GM12801 (cell line): ENCODE results near the gene RASL10B.

Source experiments
- TF ChIP-seq, protein P1 (sequence below): IDR thresholded peaks from one replicate; pipeline ENCODE4 v1.5.1; 2011; ENCODE audit warnings: control low read depth; ENCODE audit not compliant: insufficient read length; ENCODE audit errors: extremely low read depth

The RASL10B gene

DNA sequence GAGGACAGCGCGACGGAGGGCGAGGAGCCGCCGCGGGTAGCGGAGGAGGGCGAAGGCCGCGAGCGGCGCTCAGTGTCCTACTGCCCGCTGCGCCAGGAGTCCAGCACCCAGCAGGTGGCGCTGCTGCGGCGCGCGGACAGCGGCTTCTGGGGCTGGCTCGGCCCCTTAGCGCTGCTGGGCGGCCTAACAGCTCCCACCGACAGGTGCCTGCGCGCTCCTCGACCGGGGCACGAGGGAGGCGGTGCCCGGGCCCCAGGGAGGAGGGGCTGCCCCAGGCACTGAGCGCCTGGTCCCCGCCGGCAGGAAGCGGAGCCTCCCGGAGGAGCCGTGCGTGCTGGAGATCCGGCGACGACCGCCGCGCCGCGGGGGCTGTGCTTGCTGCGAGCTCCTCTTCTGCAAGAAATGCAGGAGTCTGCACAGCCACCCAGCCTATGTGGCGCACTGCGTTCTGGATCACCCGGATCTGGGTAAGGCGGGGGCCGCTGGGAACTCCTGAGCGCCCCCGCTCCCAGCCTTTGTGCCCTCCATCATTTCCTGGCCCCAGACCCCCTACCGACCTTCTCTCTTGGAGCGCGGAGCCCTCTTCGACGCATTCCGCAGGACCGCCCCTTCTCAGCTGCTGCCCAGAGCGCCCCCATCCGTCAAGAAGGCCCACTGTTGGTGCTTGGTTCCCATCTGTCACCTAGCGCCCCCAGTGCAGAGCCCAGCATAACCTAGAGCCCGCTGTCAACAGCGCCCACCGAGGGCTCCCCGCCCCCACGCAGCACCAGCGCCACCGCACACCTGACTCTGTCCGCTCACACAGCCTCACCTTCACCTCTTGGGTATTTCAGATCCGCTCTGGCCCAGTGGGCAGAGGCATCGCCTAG is 32.9 kb downstream of the RASL10B start:
- TF ChIP-seq, protein P1, sequence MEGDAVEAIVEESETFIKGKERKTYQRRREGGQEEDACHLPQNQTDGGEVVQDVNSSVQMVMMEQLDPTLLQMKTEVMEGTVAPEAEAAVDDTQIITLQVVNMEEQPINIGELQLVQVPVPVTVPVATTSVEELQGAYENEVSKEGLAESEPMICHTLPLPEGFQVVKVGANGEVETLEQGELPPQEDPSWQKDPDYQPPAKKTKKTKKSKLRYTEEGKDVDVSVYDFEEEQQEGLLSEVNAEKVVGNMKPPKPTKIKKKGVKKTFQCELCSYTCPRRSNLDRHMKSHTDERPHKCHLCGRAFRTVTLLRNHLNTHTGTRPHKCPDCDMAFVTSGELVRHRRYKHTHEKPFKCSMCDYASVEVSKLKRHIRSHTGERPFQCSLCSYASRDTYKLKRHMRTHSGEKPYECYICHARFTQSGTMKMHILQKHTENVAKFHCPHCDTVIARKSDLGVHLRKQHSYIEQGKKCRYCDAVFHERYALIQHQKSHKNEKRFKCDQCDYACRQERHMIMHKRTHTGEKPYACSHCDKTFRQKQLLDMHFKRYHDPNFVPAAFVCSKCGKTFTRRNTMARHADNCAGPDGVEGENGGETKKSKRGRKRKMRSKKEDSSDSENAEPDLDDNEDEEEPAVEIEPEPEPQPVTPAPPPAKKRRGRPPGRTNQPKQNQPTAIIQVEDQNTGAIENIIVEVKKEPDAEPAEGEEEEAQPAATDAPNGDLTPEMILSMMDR = peak; percentile 39

DNA sequence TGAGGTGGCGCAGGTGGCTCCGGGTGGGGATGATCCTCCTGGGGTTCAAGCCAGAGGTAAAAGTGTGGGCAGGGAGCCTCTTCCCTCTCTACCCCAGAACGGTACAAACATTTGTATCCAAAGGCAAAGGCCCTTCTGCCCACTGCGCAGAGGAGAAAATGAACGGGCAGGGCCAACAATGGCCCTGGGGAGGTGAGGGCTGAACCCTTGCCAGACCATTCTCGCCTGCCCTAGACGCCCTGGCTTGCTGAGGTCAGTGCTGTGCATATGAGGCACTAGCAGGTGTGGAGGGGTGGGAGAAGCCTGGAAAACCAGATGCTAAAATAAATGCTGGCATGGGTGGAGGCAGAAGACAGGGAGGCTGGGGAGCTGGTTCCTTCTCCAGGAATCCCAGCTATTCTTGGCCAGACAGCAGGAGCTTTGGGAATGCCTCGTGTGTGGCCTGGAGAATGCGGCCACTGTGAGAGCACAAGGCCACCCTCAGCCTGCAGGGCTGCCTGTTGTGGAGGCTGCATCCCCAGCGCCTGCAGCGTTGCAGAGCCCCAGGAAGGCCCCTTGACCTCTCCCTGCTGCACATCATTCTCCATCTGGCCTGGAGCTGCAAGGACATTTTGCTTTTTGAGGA is 33.8 kb downstream of the RASL10B start:
- TF ChIP-seq, protein P1 = no peak

GRCh38 chr17:35765756-35766488 is 34.5 kb downstream of the RASL10B start:
- TF ChIP-seq, protein P1 = no peak

GRCh38 chr17:35766489-35766877 is 35.0 kb downstream of the RASL10B start:
- TF ChIP-seq, protein P1 = no peak

DNA sequence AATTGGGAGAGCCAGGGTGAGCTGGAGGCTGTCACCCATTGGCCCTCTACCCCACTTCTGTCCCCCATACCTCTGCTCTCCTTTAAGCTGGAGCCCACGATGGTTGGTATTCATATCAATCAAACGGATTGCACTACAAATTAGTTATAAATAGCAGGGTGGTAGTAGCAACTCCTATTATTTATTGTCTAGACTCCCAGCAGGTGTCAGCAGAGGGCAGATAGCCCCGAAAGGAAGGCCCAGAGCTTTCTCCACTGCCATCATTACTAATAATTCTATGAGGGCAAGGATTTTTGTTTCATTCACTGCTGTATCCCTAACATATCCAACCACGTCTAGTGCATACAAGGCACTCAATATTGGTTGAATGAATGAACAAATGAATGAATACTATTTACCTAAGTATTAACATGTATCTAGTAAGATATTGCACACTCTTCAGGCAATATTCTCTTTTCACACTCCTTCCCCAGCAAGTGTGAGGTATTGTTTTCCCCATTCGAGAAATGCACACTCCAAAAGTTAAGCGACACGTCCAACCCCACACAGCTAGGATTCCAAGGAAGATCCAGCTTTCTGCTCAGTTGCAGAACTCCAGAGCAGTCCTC is 35.6 kb downstream of the RASL10B start:
- TF ChIP-seq, protein P1 = no peak

GRCh38 chr17:35768797-35769196 is 37.4 kb downstream of the RASL10B start:
- TF ChIP-seq, protein P1 = no peak

DNA sequence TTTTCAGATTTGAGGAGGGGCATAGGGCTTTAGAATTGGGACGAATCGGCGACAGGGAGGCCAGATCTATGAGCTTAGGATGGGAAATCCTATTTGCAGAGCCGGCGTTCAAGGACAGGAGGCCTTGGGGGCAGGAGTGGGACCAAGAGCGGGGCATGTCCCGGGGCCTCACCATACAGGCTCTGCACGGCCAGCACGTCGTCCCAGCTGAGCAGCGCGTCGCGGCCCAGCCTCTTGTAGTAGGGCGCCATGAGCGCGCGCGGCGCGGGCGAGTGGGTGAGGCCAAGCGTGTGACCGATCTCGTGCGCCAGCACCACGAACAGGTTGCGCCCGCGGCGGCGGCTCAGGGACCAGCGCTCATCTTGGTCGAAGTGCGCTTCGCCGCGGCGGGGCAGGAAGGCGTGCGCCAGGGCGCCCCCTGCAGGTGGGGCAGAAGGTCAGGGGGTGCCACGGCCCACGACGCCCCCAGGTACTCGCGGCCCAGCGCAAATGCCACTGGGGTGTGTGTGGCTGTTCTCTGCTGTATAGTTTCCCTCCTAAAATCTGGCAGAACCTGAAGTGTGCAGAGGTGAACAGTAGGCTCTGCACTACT is 38.6 kb downstream of the RASL10B start:
- TF ChIP-seq, protein P1 = no peak
